Pulmonary artery endothelial cell (primary cell): Measurements from ENCODE around the gene ASCL1. TPM values are rescaled to one million over a fixed set of nuclear protein-coding genes. Genes with fewer than 3 reads are reported as not detected.

Source experiments
- DNase-seq: peaks from one replicate; pipeline ENCODE4 v3.0.0-alpha.2; 2011; ENCODE audit warnings: low read depth, low spot score
- total RNA-seq: library from RNA; depleted of rRNA; stranded (reverse); fragments of >200 nt; gene quantifications from 2 replicates; pipeline ENCODE4 v1.2.3, GENCODE V29; 2014

The ASCL1 gene
- total RNA-seq: not detected in 2 replicates

GRCh38 chr12:102957339-102958050 is at the start of gene ASCL1:
TSS of gene ASCL1 (plus strand) at chr12:102957674. CDS start at chr12:102958245, 571 bp downstream.
- no peak for DNase-seq

DNA sequence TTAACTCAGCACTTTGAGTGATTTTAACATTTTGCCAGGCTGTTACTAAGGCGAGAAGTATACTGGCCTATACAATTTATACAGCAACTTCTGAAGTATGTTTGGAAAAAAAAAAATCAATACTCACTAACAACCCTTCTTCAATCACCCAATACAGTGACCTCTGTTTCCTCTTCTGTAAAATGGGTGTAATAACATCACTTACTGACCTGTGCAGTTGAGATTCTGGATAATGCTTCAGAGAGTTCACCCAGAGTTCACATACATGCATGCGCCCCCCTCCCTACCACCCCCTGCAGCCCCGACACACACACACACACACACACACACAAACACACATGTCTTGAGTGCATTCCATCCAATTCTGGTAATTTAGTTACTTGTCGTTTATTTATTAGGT is 49.6 kb upstream of the ASCL1 start:
- no peak for DNase-seq

- DNase-seq: no peak
Observed at GRCh38 chr12:102910137-102910536, 47.3 kb upstream of the ASCL1 start.

GRCh38 chr12:102910792-102911191 is 46.7 kb upstream of the ASCL1 start:
- DNase-seq: no peak

DNA sequence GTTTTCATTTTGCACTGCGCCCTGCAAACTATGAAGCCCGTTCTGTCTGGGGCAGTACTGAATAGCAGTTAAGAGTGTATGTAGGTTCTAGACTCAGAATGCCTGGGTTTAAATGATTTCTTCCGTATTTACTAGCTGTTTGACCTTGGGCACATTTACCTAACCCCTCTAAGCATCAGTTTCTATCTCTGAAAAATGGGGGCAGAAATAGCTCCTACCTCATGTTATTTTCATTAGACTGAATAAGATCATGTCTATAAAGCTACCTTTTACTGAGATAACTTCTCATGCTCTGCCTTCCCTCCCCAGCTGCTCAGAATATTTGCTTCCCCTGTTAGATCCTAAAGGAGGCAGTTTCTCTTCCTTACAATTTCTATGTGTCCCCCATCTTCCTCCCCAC is 46.2 kb upstream of the ASCL1 start:
- no peak for DNase-seq

- no peak for DNase-seq
Observed at GRCh38 chr12:102912258-102912657, 45.2 kb upstream of the ASCL1 start.

DNA sequence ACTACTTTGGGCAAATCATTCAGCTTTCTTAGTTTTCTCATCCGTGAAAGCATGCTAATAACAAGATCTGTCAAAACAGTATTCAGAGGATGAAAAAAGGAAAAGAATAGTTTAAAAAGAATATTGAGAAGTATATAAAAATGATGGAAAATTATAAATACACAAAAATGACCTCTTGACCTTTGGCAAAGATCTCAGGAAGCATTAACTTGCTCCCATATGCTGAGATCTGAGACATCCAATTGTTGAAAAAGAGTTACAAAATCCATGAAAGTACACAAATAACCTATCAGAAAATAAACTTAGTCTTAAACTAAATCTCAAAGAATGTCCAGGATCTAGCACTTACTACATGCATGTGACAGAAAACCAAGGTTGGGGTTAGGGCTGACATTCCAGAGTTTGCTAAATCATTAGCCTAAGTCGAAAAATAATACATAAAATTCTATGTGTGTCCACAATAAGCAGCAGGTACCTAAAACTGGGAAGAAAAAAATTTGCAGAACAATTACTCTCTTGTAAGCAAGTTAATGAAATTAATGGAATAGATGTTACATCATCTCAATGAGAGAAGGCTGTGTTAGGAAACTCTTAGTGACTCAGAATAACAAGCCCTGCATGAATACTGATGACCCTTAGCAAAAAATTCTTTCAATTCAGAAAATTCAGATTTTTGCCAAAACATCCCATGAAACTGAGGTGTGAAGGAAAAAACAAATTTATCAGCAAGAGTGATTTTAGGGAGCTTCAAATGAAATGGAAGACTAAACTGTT is 43.8 kb upstream of the ASCL1 start:
- DNase-seq: no peak

- no peak for DNase-seq
Observed at GRCh38 chr12:102916252-102917025, 41.0 kb upstream of the ASCL1 start.

GRCh38 chr12:102917026-102917787 is 40.3 kb upstream of the ASCL1 start, which contains the start of gene PAH:
TSS of gene PAH (minus strand) at chr12:102917244. CDS start at chr12:102917130, 114 bp downstream.
- DNase-seq: no peak

DNA sequence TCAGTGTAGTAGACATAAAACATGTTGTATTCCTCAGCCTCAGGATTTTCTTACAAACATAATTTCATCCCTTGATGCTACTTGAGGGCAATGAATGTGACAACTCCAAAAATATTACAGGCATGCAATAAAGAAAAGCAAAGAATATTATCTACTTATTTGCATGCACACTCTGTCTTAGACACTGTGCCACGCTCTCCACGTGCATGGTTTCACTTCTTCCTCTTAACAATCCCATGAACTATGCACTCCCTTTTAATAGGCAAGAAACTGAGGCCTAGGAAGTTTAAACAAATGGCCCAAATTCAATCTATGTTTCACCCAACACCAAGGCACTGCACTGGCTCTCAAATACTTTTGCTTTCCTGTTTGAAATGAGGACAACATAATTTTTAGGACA is 38.6 kb upstream of the ASCL1 start:
- no peak for DNase-seq

GRCh38 chr12:102920271-102920670 is 37.2 kb upstream of the ASCL1 start:
- no peak for DNase-seq

GRCh38 chr12:102921240-102921639 is 36.2 kb upstream of the ASCL1 start:
- no peak for DNase-seq

GRCh38 chr12:102927220-102927619 is 30.3 kb upstream of the ASCL1 start:
- no peak for DNase-seq

GRCh38 chr12:102933168-102933567 is 24.3 kb upstream of the ASCL1 start:
- no peak for DNase-seq

DNA sequence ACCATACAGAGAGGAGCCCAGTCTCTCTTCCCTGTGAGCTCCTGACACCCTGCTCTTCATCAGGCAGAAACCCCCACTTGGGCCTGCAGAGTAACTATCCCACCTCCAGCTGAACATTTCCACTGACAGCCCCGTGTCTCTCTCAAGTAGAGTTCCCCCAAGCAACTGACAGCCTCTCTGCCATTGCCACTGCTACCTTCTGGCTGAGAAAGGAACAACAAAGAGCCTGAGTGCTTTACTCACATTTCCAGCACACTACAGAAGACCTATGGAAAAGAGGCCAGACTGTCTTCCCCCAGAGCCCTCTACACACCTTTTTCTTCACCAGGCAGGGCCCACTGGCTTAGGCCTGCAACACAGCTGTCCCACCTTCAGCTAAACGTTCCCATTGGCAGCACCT is 18.4 kb upstream of the ASCL1 start:
- no peak for DNase-seq

GRCh38 chr12:102939670-102940222 is 17.7 kb upstream of the ASCL1 start:
- no peak for DNase-seq

DNA sequence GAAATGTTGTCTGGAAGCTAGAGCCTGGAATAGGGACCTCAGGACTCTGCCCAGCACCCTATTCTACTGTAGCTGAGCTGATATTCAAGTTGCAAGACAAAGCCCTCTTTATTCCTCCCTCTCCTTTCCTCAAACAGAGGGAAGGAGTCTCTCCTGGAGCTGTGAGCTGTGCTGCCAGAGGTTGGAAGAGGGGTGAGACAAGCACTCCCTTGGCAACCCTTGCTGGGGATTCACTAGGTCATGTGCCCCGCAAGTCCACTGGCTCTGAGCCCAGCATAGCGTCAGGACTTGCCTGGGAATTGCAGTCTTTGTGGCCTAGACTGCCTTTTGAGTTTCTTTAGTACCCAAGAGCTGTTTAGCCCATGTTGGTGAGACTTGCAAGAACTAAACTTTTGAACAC is 11.4 kb upstream of the ASCL1 start:
- DNase-seq: no peak

DNA sequence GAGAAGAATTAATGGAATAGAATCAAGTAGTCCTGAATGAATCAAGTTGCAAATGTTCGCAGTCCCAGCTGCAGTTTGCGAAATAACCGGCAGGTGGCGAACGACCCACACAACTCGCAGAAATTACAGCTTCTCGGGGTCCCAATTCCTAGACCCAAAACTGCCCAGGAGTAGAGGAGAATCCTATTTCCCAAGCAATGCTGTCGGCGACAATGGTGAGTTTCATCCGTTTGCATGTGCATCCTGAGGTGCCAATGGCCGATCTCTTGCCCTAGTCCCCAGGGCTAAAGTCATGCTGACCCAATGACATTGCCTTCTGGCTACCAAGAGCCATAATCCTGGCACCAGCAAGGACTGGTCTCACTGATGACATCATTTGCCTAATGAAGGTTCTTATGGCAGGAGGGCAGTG is 8.5 kb upstream of the ASCL1 start:
- DNase-seq: no peak

DNA sequence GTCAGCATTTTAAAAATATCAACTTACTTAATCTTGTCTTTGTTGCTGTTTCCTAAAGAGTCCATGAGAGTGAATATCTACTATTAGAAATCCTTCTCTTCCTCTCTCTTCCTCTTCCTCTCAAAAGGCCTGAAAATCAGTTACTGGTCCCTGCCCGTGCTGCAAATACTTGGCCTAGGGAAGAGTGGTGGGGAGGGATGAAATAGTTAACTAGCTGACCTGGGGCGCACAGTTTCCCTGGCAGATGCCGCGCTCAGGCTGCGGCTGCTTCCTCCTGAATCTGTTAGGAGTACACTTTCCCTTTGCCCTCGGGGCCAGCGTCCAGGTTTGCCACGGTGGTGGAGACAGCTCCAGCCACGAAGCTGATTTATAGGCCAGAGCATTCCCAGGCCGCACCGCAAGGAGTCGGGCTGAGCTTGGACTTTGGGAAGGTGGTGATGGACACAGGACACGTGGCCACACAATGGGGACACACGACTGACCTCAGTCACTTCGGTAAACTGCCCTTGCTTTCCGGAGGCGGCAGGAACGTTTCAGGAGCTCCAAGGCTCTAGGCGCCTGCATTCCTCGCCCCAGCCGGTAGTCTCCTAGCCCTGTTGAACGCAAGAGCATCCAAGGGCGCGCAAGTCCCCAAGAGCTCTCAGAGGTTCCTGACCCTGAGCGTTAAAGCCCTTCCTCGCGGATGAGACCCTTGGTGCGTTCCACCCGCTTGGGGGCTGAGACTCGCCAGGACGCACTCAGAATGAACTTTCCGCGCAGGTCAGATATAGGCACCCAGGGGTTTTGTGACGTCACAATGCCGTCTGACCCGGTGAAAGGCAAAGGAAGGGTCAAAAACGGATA is 7.1 kb upstream of the ASCL1 start:
- no peak for DNase-seq
